Measurements from ENCODE around the gene FAM83B. TPM values are rescaled to one million over a fixed set of nuclear protein-coding genes. Genes with fewer than 3 reads are reported as not detected.

FAM83B gene
- total and polyA plus RNA-seq, 8 donors, result 0.16 to 10.0 (median 3.8) TPM

GRCh38 chr6:54897462-54898189 is 51.1 kb downstream of the FAM83B start:
- DNase-seq (no peak), ATAC-seq (no peak)
- no peaks in the 10 kb centered on the region for H3K36me3 ChIP-seq
- no peaks in the 10 kb centered on the region for H3K9me3 ChIP-seq
- no peak for TF ChIP-seq CTCF (IDR thresholded peaks at IDR 0.05)
- no peaks in the 10 kb centered on the region for H3K4me1 ChIP-seq
- H3K27me3 ChIP-seq, result no peaks in the 10 kb centered on the region
- intact Hi-C loops (cut with DNase I), result no loop called here
- H3K4me3 ChIP-seq, result no peak overlapping the region
- no peak overlapping the region for H3K27ac ChIP-seq

GRCh38 chr6:54898767-54899166 is 52.2 kb downstream of the FAM83B start:
- DNase-seq, result peak in 1 of 4 donors; percentile 61

GRCh38 chr6:54899442-54899841 is 52.9 kb downstream of the FAM83B start:
- no peaks in the 10 kb centered on the region for H3K27me3 ChIP-seq
- no peaks in the 10 kb centered on the region for H3K4me1 ChIP-seq
- H3K4me3 ChIP-seq, result no peak overlapping the region
- ATAC-seq (no peak), DNase-seq (no peak)
- no peaks in the 10 kb centered on the region for H3K9me3 ChIP-seq
- TF ChIP-seq CTCF (IDR thresholded peaks at IDR 0.05), result no peak
- intact Hi-C loops (cut with DNase I), result no loop called here
- no peak overlapping the region for H3K27ac ChIP-seq
- H3K36me3 ChIP-seq, result no peaks in the 10 kb centered on the region

More at GRCh38 chr6:54898767-54899166, 52.2 kb downstream of the FAM83B start:
- Histone ChIP-seq H3K27me3 (no peaks in the 10 kb centered on the region), H3K4me3 (no peak overlapping the region), H3K36me3 (no peaks in the 10 kb centered on the region), H3K9me3 (no peaks in the 10 kb centered on the region), H3K27ac (no peak overlapping the region), H3K4me1 (no peaks in the 10 kb centered on the region)
- ATAC-seq, result no peak
- intact Hi-C loops (cut with DNase I), result no loop called here
- no peak for TF ChIP-seq CTCF (IDR thresholded peaks at IDR 0.05)

GRCh38 chr6:54899986-54900385 is 53.4 kb downstream of the FAM83B start:
- no peaks in the 10 kb centered on the region for H3K36me3 ChIP-seq
- no peaks in the 10 kb centered on the region for H3K9me3 ChIP-seq
- H3K27ac ChIP-seq, result no peak overlapping the region
- ATAC-seq (no peak), DNase-seq (no peak)
- intact Hi-C loops (cut with DNase I), result no loop called here
- no peak overlapping the region for H3K4me3 ChIP-seq
- no peaks in the 10 kb centered on the region for H3K27me3 ChIP-seq
- no peak for TF ChIP-seq CTCF (IDR thresholded peaks at IDR 0.05)
- H3K4me1 ChIP-seq, result no peaks in the 10 kb centered on the region

GRCh38 chr6:54900666-54901065 is 54.1 kb downstream of the FAM83B start:
- no peak for TF ChIP-seq CTCF (IDR thresholded peaks at IDR 0.05)
- no peak for ATAC-seq
- intact Hi-C loops (cut with DNase I), result no loop called here
- H3K27ac ChIP-seq, result no peak overlapping the region
- H3K4me1 ChIP-seq, result no peaks in the 10 kb centered on the region
- H3K36me3 ChIP-seq, result no peaks in the 10 kb centered on the region
- H3K9me3 ChIP-seq, result no peaks in the 10 kb centered on the region
- no peak overlapping the region for H3K4me3 ChIP-seq
- H3K27me3 ChIP-seq, result no peaks in the 10 kb centered on the region
- DNase-seq, result no peak

All from left lung (tissue), 10 donors.